ENCODE data around the gene FBLIM1.

DNA sequence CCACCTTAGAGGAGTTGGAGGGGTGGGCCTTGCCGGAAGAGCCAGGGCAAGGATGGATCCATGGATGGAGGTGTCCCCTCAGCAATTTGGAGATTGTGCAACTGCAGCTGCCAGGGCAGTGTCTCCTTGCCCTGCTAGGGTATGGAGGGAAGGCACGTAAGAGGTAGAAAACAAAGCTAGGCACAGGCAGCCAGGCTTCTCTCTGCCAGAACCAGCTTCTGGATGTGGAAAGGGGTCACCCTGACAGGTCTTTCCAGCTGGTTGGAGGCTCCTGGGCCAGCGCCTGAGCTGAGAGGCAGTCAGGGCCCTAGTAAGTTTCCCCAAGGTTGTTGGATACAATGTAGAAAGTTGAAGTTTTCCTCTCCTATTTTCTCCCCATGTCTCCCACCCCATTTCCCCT, 37.7 kb upstream of the FBLIM1 start:
- no peak for TF ChIP-seq POLR2A (IDR thresholded peaks at IDR 0.05; ENCODE audit: low read depth, low read length)
- no peak for TF ChIP-seq POLR2AphosphoS5 (IDR thresholded peaks at IDR 0.05; ENCODE audit: low read depth, low read length)
- no peak for TF ChIP-seq TAF1 (IDR thresholded peaks at IDR 0.05; ENCODE audit: low read depth, low read length)
